Natural killer cell (primary cell): ENCODE results near the gene RALGPS1. TPM values are rescaled to one million over a fixed set of nuclear protein-coding genes. Genes with fewer than 3 reads are reported as not detected.

Experiments used
- ATAC-seq, 3 donors: fragments of 150-1000 bp in 2 of 3; fragments of 200-7000 bp in 1 of 3; cut with Tn5 transposase; 1 replicate in 1 of 3; 2 replicates in 2 of 3; pipeline ENCODE4 v1.10.0; 2021; ENCODE audit warnings: mild to moderate bottlenecking in 2 of 3, moderate library complexity in 2 of 3
- DNase-seq, 2 donors: peaks; one replicate each; pipeline versions ENCODE4 v3.0.0 to v3.0.0-alpha.2; 2013 to 2021; ENCODE audit warnings: mixed read lengths in 1 of 2
- H3K27ac ChIP-seq: one replicate; pipeline ENCODE4 v1.5.1; 2013; ENCODE audit warnings: mild to moderate bottlenecking, low read length
- H3K27me3 ChIP-seq: one replicate; pipeline ENCODE4 v1.6.1; 2013; ENCODE audit warnings: low read length; ENCODE audit not compliant: control insufficient read depth, insufficient read depth
- H3K36me3 ChIP-seq: one replicate; pipeline ENCODE4 v1.6.1; 2013; ENCODE audit warnings: low read length; ENCODE audit not compliant: control insufficient read depth, insufficient read depth
- H3K4me1 ChIP-seq: one replicate; pipeline ENCODE4 v1.6.1; 2013; ENCODE audit warnings: low read length; ENCODE audit not compliant: control insufficient read depth, insufficient read depth
- H3K4me3 ChIP-seq: one replicate; pipeline ENCODE4 v1.5.1; 2013; ENCODE audit warnings: low read length
- H3K9me3 ChIP-seq: one replicate; pipeline ENCODE4 v1.6.1; 2013; ENCODE audit warnings: low read length; ENCODE audit not compliant: control insufficient read depth, insufficient read depth
- H3K27ac Mint-ChIP-seq, 2 donors: one replicate each; pipeline ENCODE4 v1.8.0; 2022; ENCODE audit warnings: mild to moderate bottlenecking in 2 of 2, mixed read lengths in 2 of 2, moderate library complexity in 1 of 2
- H3K27me3 Mint-ChIP-seq, 2 donors: one replicate each; pipeline ENCODE4 v1.8.0; 2022; ENCODE audit warnings: low read depth in 2 of 2, mixed read lengths in 2 of 2
- H3K36me3 Mint-ChIP-seq: one replicate; pipeline ENCODE4 v1.8.0; 2022; ENCODE audit warnings: mixed read lengths
- H3K4me1 Mint-ChIP-seq, 2 donors: one replicate each; pipeline ENCODE4 v1.8.0; 2022; ENCODE audit warnings: mixed read lengths in 2 of 2
- H3K4me3 Mint-ChIP-seq: one replicate; pipeline ENCODE4 v1.8.0; 2022; ENCODE audit warnings: mild to moderate bottlenecking, moderate library complexity, mixed read lengths
- H3K9me3 Mint-ChIP-seq, 2 donors: one replicate each; pipeline ENCODE4 v1.8.0; 2022; ENCODE audit warnings: mixed read lengths in 2 of 2
- WGBS: methylation state at CpG from one replicate; pipeline ENCODE4 v1.1.7; 2013; ENCODE audit warnings: missing lambda C conversion rate; ENCODE audit not compliant: insufficient coverage; 5-methylcytosine and 5-hydroxymethylcytosine counted together
- intact Hi-C: fragments of 100-400 bp; cut with micrococcal nuclease; formaldehyde crosslinking; loops from one replicate; pipeline ENCODE4 v1.14.2; 2022
- total RNA-seq, 4 donors: library from RNA; stranded (reverse); fragments of 120-200 nt in 1 of 4; gene quantifications; one replicate each; pipeline versions ENCODE4 v1.2.3 to v1.2.4, GENCODE V29; 2013 to 2022
- TF ChIP-seq, protein P1 (sequence below): fragments of 200-600 bp; IDR thresholded peaks from one replicate; pipeline ENCODE4 v1.8.0; 2022; ENCODE audit warnings: antibody characterized with exemption

The RALGPS1 gene
- total RNA-seq, 3 donors from 2014 or later (not counting 1 experiment from before 2014, with no cell fraction given), result 11.9 to 21.2 (median 13.2) TPM

DNA sequence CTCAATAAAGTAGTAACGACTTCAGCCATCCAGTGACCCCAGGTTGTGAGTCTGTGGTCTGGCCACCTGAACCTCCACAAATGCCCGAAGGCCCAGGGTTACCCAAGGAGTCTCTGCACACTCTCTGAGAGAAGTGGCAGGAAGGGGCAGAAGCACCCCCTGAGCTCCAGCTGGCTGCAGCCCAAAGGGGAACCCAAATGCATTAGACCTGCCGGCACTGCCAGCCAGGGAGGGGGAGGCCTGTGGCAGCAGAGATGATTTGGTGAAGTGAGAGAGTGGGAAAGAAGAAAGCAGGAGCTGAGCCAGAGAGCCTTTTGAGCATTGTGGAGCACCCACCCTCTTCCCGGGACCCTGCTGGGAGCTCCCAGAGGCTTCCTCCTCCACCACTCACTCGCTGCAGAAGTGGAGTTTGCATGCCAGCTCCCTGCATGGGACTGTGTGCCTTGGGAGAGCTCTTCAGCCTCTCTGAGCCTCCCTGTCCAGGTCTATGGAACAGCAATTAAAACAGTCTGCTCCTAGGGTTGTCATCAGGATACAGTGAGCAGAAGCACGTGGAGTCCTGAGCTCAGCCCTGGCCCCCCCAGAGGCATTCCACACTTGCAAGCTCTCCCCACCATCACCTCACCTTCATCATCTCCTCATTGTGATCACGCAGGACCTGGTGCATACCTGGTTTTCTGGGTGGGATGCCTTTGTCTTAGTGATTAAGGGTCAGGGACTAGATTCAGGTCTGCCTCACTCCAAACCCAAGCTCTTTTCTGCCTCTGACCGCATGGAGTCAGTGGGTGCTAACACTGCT, 221.7 kb downstream of the RALGPS1 start:
- H3K36me3 ChIP-seq, result no peaks in the 10 kb centered on the region
- Mint-ChIP-seq H3K27me3 (peaks cover 0 to 4% of the 10 kb centered on the region in 2 donors), H3K27ac (no peak overlapping the region), H3K9me3 (no peaks in the 10 kb centered on the region), H3K36me3 (no peaks in the 10 kb centered on the region), H3K4me3 (no peak overlapping the region), H3K4me1 (no peaks in the 10 kb centered on the region)
- no peaks in the 10 kb centered on the region for H3K9me3 ChIP-seq
- H3K27me3 ChIP-seq, result no peaks in the 10 kb centered on the region
- DNase-seq (no peak), ATAC-seq (no peak)
- H3K4me1 ChIP-seq, result no peaks in the 10 kb centered on the region
- H3K4me3 ChIP-seq, result no peak overlapping the region
- TF ChIP-seq, protein P1, sequence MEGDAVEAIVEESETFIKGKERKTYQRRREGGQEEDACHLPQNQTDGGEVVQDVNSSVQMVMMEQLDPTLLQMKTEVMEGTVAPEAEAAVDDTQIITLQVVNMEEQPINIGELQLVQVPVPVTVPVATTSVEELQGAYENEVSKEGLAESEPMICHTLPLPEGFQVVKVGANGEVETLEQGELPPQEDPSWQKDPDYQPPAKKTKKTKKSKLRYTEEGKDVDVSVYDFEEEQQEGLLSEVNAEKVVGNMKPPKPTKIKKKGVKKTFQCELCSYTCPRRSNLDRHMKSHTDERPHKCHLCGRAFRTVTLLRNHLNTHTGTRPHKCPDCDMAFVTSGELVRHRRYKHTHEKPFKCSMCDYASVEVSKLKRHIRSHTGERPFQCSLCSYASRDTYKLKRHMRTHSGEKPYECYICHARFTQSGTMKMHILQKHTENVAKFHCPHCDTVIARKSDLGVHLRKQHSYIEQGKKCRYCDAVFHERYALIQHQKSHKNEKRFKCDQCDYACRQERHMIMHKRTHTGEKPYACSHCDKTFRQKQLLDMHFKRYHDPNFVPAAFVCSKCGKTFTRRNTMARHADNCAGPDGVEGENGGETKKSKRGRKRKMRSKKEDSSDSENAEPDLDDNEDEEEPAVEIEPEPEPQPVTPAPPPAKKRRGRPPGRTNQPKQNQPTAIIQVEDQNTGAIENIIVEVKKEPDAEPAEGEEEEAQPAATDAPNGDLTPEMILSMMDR, result no peak
- intact Hi-C loops, result no loop called here
- WGBS, result 91% methylated on average over 7 of the region's 8 CpGs
- H3K27ac ChIP-seq, result no peak overlapping the region

DNA sequence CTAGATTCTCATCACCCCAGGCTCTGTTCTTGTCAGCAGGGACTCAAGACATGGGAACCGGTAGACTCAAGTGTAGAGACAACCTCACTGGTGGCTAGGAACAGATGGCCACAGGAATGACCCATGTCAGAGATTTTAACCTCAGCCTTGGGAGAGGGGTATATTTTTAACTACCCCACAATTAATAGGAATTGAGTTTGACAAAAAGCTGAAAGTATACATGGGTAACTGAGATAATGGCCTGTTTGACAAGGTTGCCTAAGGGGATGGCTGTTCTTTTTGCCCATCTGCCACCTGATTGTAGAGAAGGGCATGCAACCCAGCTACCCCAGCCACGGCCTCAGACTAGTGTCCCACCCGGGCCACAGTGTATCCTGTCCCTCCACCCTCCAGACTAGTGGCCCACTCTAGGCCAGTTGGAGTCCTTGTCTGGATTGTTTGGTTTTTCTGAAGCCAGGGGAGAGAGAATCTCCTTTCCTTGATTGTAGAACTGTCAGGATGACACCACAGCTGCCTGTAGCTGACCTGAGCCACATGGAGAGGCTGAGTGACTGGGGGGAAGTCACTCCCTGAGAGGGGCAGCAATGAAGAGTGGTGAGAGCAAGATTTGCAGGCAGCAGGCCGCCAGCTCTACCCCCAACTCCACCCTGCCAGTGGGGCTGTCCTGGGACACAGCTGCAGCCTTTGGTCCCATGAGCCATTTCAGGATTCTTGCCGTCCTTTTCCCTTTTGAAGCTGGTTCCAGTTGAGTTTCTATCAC, 222.5 kb downstream of the RALGPS1 start:
- Histone ChIP-seq H3K9me3 (no peaks in the 10 kb centered on the region), H3K27ac (no peak overlapping the region), H3K4me3 (no peak overlapping the region), H3K36me3 (no peaks in the 10 kb centered on the region), H3K4me1 (no peaks in the 10 kb centered on the region), H3K27me3 (no peaks in the 10 kb centered on the region)
- TF ChIP-seq, protein P1, result no peak
- ATAC-seq (no peak), DNase-seq (no peak)
- 91% methylated on average over 3 of the region's 5 CpGs for WGBS
- peaks cover 0 to 4% of the 10 kb centered on the region in 2 donors for H3K27me3 Mint-ChIP-seq
- no peaks in the 10 kb centered on the region for H3K4me1 Mint-ChIP-seq
- no peaks in the 10 kb centered on the region for H3K9me3 Mint-ChIP-seq
- intact Hi-C loops, result no loop called here
- no peak overlapping the region for H3K4me3 Mint-ChIP-seq
- H3K27ac Mint-ChIP-seq, result no peak overlapping the region
- no peaks in the 10 kb centered on the region for H3K36me3 Mint-ChIP-seq

DNA sequence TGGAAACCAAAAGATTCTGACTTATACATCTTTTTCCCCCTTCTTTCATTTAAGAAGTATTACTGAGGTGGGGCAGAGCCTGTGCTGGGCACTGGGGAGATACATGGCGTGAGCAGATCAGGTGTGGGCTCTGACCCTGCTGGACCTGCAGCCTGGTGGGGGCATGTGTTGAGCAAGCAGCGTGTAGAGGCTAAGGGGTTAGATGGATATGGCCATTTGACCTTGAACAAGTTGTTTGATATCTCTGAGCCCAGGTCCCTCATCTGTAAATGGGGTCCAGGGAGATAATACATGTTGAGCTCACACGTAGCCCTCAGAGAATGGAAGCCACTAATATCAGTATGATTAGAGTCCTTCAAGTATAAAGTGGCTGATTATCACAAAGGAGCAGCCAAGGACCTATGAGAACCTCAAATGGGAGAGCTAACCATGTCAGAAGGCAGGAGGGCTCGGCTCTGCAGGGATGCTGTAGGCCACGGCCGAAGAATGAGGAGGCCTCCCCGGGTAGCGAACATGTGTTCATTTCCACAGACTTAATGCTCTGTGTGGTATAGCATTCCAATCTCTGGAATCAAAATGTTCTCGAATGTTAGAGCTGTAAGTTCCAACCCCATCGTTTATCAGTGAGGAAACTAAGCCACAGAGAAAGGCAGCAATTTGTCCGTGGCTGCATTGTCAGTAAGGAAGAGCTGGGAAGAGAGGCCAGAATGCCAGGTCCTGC, 223.2 kb downstream of the RALGPS1 start:
- no peaks in the 10 kb centered on the region for H3K36me3 ChIP-seq
- H3K9me3 ChIP-seq, result no peaks in the 10 kb centered on the region
- TF ChIP-seq, protein P1, result no peak
- WGBS, result 91% methylated on average over 11 of the region's 11 CpGs
- no peaks in the 10 kb centered on the region for H3K27me3 ChIP-seq
- H3K27ac ChIP-seq, result no peak overlapping the region
- H3K4me3 ChIP-seq, result no peak overlapping the region
- no peak overlapping the region for H3K27ac Mint-ChIP-seq
- H3K4me3 Mint-ChIP-seq, result no peak overlapping the region
- no peaks in the 10 kb centered on the region for H3K4me1 ChIP-seq
- H3K36me3 Mint-ChIP-seq, result no peaks in the 10 kb centered on the region
- DNase-seq, result no peak
- no peak for ATAC-seq
- H3K4me1 Mint-ChIP-seq, result no peaks in the 10 kb centered on the region
- intact Hi-C loops, result no loop called here
- H3K27me3 Mint-ChIP-seq, result peaks cover 0 to 4% of the 10 kb centered on the region in 2 donors
- no peaks in the 10 kb centered on the region for H3K9me3 Mint-ChIP-seq
